HG02610 (cell line): ENCODE measurements around the gene ATP1A3.

Source experiments
- ATAC-seq: cut with Tn5 transposase; IDR thresholded peaks from one replicate; pipeline ENCODE4 v1.9.1; 2021; ENCODE audit warnings: mild to moderate bottlenecking, moderate library complexity; ENCODE audit not compliant: unreplicated experiment

ATP1A3 gene

DNA sequence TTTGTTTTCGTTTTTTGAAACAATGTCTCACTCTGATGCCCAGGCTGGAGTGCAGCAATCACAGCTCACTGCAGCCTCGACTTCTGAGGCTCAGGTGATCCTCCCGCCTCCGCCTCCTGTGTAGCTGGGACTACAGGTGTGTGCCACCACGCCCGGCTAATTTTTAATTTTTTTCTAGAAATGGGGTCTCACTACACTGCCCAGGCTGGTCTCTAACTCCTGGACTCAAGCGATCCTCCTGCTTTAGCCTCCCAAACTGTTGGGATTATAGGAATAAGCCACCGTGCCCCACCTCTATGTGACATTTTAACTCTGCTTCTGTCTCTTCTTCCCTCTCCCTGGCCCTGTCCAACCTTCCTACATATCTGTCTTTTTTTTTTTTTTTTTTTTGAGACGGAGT lies 5.1 kb downstream of the ATP1A3 start:
- no peak for ATAC-seq

GRCh38 chr19:41987141-41987860 lies 6.7 kb downstream of the ATP1A3 start:
- no peak for ATAC-seq

DNA sequence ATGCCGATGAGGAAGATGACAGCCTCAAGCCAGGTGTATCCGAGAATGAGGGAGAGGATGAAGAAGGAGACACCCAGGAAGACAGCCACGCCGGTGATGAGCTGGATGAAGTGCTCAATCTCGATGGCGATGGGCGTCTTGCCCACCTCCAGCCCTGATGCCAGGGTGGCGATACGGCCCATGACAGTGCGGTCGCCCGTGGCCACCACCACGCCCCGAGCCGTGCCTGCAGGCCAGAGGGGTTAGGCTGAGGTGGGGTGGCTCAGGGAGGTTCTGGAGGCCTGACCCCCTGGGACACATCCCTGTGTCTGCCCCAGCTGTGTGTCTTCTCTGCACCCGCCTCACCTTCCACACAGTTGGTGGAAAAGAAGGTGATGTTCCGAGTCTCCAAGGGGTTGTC lies 9.1 kb downstream of the ATP1A3 start:
- ATAC-seq, result no peak

GRCh38 chr19:41981724-41982123 lies 12.3 kb downstream of the ATP1A3 start:
- ATAC-seq, result no peak

DNA sequence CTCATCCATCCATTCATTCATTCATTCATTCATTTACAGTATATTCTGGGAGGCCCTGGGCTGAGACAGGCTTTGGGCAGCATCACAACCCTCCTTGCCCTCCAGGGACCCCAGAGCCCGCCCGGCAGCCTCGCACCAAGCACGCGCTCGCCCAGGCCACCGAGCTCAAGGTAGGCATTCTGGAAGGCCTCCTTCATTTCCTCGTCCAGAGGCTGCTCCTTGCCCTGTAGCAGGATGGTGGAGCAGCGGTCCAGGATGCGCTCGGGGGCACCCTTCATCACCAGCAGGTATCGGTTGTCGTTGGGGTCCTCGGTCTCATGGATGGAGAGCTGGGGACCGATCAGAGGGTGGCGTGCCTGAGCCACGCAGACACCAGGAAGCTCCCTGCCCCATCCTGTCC lies 15.6 kb downstream of the ATP1A3 start:
- no peak for ATAC-seq

- no peak for ATAC-seq
Observed at GRCh38 chr19:41977916-41978315, 16.1 kb downstream of the ATP1A3 start.

DNA sequence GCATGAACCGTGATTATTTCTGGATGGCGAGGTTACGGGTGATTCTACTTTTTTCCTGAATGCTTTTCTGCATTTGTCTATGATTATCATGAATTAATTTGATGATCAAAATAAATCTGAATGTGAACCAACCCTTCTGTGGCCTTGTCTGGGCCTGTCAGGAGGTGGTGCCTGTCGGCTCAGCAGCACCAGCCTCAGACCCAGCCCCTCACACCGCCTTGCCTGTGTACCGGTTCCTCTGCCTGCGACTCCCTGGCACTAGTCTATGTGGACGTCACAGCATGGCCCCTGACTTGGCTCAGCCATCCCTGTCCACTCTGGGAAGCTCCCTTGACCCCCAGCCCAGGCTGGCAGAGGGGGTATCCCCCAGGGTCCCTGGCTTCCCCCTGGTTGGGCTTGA lies 19.4 kb downstream of the ATP1A3 start:
- ATAC-seq, result no peak

DNA sequence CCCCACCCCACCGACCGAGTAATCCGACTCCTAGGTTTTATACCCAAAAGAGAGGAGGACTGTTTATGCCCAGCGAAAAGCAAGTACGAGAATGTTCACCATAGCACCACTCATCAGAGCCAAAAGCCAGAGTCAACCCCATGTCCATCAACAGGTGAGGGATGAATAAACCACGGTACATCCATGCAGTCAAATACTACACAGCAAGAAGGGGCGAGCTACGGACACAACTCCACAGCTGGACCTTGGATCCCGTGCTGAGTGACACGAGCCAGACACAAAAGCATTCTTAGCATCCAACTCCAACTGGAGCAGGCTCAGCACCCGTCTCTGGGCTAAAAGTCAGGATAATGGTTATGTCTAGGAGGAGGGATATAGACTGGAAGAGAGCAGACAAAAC lies 22.7 kb downstream of the ATP1A3 start:
- no peak for ATAC-seq

- no peak for ATAC-seq
Observed at GRCh38 chr19:41969772-41970458, 24.1 kb downstream of the ATP1A3 start.

GRCh38 chr19:41968751-41969595 lies 25.1 kb downstream of the ATP1A3 start:
- ATAC-seq, result no peak

- no peak for ATAC-seq
Observed at GRCh38 chr19:41967054-41967783, 26.8 kb downstream of the ATP1A3 start.

DNA sequence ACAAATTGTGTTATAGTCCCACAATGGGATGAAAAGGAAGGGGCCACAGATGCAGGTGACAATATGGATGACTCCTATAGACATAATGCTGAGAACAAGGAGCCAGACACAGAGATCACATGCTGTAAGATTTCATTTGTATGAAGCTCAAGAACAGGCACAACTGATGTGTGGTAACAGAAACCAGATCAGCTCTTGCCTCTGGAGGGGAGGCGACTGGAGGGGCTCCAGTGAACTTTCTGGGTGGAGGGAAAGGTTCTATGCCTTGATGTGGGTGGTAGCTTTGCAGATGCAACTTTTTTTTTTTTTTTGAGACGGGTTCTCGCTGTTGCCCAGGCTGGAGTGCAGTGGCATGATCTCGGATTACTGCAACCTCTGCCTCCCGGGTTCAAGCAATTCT lies 28.9 kb downstream of the ATP1A3 start:
- no peak for ATAC-seq

DNA sequence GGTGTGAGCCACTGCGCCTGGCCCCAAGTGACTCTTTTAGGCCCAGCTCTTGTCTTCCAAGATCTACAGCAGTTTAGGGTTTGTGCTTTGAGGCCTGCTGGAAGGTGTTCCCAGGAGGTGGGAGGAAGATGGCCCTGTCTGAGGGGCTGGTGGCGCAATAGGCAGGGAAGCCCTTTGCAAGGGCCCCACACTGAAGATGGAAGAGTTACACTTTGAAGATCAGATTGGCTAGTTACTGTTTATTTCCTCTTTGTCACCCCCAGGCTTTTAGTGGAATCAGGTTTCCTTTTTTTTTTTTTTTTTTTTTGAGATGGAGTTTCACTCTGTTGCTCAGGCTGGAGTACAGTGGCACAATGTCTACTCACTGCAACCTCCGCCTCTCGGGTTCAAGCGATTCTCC lies 33.1 kb downstream of the ATP1A3 start:
- ATAC-seq, result no peak

GRCh38 chr19:41959056-41960053 lies 34.7 kb downstream of the ATP1A3 start, which contains the start of gene RABAC1:
RABAC1 (minus strand) TSS chr19:41959321; CDS start chr19:41959292, 29 bp downstream.
- peak; percentile 86 for ATAC-seq

DNA sequence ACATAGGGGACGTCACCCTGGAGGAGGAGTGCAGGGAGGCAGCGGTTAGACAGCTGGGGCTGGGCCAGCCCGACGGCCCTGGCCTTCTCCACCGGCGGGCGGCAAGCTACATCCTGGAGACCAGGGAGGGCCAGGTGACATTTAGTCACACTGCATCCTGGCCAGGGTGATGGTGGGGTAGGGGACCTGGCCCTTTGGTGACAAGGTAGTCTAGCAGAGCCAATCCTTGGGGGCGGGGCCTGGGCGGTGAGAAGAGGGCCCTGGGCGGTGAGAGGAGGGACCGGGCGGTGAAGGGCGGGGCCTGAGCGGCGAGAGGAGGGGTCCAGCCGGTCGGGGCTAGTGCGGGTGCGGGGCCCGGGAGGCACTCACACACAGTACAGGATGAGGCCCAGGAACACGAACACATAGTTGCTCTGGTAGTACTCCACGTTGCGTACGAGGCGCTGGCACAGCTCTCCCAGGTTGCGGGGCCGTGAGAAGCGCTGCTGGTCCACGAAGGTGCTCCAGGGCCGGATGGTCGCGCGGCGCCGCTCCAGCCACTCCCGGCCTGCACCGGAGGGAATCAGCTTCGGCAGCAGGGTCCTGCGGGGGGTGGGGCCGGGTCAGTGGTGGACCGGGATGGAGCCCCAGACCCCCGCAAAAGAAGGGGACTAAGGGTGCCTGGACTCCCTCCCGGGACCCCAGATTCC lies 35.5 kb downstream of the ATP1A3 start:
- ATAC-seq, result peak; percentile 47

DNA sequence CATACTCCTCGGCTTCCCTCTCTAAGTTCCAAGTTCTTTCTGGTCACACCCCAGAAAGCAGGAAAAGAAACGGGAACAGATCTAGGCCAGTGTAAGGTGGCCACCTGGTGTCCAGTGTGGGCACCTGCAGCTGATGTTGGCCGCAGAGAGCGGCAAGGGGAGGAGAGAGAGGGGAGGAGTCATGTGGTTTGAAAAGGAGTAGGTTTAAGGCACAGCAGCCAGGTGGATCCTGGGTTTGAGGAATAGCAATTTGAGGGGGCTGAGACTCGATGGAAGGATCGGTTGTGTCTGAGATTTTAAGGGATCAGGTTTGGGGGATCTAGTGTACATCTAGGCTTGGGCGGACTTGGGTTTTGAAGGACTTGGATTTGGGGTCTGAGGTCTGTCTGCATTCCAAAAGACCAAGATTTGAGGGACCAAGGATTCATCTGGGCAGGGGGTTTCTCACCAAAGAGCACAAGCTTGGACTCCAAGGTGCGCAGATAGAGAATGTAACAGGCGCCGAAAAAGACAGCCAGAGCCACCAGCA lies 36.1 kb downstream of the ATP1A3 start:
- ATAC-seq, result no peak

- ATAC-seq, result no peak
Observed at GRCh38 chr19:41957161-41957837, 36.7 kb downstream of the ATP1A3 start.

DNA sequence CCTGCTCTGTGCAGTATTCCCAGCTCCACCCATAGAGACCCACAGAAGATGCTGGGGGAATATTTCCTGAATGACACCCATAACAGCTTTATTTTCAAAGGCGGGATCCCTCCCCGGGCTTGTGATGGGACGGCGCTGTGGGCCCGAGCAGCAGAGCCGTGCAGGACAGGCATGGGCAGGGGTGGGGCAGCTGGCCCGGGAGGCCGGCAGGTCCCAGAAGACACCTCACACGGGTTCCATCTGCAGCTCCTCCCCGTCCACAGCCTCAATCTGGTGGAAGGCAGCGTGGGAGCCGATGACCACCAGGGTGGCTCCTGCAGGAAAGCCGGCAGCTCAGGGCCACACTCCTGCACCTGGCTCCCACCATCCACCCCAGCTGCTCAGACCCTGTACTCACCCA lies 37.4 kb downstream of the ATP1A3 start:
- no peak for ATAC-seq
